IPS-18c (cell line): ENCODE results near the gene VWF.
"Not testable (repeated sequence)": the region's sequence is repeated elsewhere in the genome, so short reads cannot be mapped to it uniquely, and the experiment has no call there.

ENCODE experiments used
- H3K4me3 ChIP-seq: 2 replicates; pipeline ENCODE4 v1.7.0; 2013; ENCODE audit warnings: low read depth, mild to moderate bottlenecking, low read length, moderate library complexity; ENCODE audit not compliant: insufficient read depth
- H3K9me3 ChIP-seq: one replicate; pipeline ENCODE4 v1.6.1; 2013; ENCODE audit warnings: mild to moderate bottlenecking, low read length, moderate library complexity; ENCODE audit not compliant: control insufficient read depth, insufficient read depth

Gene VWF

DNA sequence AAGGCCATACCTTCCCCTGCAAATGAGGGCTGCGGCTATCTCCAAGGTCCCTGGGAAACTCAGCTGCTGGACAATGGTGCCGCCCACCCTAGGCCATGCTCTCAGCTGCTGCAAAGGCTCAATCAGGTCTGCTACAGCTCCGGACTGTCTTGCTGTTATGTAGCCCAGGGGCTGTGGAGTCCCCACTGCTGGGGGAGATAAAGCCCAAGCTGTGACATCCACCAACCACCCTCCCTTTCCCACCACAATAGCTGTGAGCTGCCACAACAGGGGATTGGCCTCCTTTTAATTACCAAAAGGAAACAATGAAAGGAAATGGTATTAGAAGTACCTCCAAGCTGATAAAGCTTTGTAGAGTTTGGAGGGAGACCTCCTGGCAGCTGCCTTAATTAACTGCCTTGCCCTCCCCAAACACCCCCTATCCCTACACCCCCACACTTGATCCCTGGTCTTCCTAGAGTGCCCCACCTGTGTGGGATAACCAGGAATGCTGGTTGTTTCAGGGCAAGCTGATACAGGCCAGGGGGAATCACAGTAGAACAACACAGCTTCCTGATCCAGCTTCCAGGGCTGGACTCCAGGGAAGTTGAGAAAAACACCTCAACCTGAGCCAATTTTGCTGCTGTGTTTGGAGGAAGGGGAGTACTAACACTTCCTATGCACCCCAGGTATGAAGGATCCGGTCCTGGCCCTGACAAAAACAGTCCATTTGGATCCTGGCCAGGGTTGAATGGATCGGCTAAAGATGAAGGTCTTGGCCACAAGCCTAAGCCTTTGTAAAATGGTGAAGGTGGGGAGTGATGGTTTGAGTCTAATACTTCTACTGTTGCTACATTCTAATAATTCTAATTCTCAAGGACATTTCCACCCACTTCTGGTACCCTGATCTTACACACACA, at the start of gene VWF:
Gene VWF, minus strand, starts transcription at position 260 of the 899 bp plus-strand sequence. CDS start 1,474 bp downstream, outside the sequence.
- no peak within 1 kb of the TSS for H3K4me3 ChIP-seq

DNA sequence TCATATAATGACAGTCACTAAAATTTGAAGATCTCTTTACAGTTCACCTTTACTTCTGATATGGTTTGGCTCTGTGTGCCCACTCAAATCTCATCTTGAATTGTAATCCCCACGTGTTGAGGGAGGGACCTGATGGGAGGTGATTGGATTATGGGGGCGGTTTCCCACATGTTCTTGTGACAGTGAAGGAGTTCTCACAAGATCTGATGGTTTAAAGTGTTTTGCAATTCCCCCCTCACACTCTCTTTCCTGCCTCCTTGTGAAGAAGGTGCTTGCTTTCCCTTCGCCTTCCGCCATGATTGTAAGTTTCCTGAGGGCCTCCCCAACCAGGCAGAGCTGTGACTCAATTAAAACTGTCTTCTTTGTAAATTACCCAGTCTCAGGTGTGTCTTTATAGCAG, 48.4 kb upstream of the VWF start:
- Histone ChIP-seq H3K4me3 (no peak overlapping the region), H3K9me3 (no peaks in the 10 kb centered on the region)

More for the DNA sequence above, at the start of gene VWF:
- H3K9me3 ChIP-seq = no peaks in the 10 kb centered on the region

DNA sequence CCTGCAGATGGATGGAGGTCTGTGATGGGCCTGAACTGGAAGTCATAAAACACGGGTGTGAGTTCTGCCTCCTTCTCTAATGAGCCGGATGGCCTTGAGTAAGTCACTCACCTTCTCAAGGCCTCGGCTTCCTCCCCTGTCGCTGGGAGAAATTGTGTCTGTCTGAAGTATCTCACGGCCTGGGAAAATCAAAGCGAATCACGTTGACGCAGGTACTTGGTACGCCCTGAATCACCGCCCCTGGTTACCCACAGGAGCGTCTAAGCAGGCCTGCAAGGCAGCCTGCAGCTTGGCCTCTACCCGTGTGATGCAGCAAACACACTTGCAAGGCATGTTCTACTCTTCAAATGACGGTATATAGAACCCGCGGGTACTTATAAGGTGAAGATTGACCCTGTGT, 47.6 kb upstream of the VWF start:
- H3K4me3 ChIP-seq = no peak overlapping the region

DNA sequence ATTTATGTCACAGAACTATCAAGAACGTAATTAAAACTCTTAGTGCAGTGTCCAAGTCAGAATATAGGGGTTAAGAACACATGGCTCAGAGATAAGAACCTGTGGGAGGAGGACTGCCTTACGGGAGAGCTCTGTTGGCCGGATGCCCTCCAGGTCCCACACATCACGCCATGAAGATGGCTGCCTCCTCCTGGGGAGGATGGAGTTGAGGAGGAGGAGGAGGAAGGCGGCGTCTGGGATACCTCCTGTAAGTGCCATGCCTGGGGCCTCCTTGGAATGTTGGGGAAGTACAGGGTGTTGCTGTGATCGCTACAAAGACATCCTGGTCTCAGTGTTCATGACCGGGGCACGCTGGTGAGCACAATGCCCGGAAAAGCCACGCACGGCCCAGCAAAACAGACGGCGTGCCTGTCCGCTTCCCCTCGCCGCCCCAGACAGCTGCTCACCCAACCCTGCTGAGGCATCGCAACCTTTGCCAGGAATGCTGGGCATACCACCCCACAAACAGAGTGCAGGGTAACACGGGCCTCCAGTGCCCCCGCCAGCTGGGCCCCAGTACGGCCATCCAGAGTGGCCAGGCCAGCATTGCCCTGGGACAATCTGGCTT, 47.0 kb upstream of the VWF start:
- no peak overlapping the region for H3K4me3 ChIP-seq
- no peaks in the 10 kb centered on the region for H3K9me3 ChIP-seq

More for the DNA sequence above, 47.6 kb upstream of the VWF start:
- no peaks in the 10 kb centered on the region for H3K9me3 ChIP-seq

DNA sequence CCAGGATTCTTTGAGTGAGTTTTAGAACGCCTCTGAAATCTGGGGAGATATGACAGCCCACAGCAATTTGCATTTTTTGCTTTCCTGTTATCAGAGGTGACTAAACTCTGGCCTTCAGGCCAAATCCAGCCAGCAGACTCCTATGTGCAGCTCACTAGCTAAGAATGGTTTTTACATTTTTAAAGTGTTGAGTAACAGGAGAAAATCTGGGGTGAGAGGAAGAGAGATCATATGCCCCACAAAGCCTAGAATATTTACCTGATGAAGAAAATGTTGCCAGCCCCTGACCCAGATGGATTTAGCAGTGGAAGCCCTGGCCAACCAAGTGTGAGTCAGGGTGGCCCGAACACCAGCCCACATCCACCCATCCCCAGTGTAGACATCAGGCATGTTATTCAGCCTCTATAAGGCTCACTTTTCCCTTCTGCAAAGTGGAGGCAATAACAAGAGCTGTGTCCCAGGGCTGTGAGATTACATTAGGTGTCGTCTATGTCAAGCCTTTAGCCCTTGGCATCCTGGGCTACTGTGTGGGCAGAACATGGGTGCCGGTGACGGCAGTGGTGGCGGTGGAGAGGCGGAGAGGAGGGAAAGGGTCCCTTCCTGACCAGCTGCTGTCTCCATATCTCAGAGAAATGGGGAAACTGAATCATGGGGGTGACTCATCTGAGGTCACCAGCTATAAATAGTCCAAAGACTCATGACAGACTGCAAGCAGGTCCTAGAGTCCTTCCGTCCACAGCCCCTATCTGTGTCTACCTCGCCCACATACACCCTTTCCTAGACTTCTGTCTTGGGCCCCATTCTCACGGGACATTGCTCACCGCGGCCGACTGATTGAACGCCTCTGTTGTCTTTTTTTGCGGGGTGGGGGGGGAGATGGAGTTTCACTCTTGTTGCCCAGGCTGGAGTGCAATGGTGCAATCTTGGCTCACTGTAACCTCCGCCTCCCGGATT, 43.1 kb upstream of the VWF start:
- no peak overlapping the region for H3K4me3 ChIP-seq
- no peaks in the 10 kb centered on the region for H3K9me3 ChIP-seq

DNA sequence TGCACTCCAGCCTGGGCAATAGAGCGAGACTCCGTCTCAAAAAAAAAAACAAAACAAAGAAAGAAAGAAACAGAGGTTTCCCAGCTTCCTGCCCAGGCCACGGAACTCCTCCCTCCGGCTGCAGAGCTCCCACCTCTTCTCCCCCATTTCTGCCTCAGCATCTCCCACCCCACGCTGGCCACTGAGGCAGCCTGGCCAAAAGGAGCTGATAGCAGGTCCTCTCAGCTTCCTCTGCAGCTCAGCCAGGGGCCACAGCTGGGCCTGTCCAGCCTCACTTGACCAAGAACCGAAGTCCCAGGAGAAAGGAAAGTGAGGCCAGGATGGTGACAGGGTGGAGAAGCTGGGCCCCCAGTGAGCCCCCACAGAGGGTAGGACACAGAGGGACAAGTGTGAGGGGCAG, 42.3 kb upstream of the VWF start:
- H3K4me3 ChIP-seq = no peak overlapping the region
- H3K9me3 ChIP-seq = no peaks in the 10 kb centered on the region

DNA sequence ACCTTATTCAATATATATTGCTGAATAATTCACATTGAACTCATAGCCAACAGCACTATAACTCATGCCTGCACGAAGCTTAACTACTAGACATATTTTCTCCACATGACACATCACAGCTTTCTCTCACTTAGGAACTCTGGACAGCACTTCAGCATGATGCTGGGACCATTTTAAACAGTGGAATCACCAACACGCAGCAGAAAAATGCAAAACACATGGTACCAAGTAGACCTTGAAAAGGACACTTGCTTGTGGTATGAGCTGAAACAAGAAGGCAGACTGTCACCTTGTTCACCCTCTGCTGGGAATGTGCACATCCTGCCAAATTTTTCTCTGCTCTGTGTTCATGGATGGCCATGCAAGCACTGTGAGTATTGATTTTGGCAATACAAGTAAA, 40.9 kb upstream of the VWF start:
- Histone ChIP-seq H3K9me3 (no peaks in the 10 kb centered on the region), H3K4me3 (no peak overlapping the region)

DNA sequence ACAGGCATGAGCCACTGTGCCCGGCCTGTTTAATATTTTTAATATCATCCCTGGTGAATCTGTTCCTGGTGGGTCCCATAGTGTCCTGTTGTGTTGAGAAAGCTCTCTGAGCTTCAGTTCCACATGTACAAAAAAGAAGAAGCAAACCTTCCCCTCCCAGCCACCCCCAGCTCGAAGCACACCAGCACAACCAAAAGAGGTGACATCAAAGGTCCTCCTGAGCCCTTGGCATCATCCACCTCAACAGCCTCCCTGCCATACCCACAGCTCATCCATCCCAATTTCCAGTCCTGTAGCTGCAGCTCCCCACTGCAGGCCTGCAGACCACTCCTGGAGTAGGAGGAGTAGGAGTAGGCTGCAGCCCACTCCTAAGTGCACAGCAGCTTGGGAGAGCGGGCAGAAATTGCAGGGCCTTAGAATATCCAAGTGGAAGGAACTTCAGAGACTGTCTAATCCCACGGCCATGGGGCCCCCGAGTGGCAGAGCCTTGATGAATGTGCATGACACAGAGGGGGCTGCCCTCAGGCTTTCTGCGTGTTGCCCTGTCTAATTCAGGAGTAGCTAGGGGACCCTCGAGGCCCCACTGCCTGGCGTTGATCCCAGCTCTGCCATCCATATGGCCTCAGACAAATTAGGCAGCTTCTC, 39.1 kb upstream of the VWF start:
- Histone ChIP-seq H3K9me3 (no peaks in the 10 kb centered on the region), H3K4me3 (no peak overlapping the region)

DNA sequence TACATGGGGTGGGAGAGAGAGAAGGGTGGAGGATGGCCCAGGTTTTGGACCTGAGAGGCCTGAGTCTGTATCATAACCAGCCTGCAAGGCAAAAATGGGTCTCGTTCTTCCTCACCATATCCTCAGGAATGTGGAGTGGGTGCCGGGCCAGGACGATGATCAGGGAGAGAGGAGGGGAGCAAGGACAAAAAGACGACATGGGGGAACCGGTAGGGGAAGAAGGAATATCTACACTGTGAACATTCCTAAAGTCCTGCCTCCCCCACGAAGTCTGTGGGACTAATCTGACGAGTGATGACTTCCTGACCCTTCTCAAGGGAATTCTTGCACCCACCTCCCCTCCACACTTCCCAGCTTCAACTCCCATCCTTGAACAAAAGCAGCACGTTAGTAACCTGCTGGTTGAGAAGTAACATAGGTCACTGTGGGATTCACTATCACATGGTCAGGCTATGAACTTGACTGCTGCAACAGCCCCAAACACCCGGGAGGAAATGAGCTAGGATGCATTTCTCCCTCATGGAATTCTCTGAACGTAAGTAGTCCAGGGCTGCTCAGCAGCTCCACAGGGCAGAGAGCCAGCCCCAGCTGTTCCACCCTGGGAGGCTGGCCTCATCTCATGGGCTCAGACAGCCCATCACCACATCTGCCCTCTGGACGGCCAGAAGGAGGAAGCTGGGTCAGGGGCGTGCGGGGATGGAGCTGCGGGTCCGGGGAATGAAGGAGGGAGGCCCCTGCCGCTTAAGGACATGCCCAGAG, 36.8 kb upstream of the VWF start:
- H3K4me3 ChIP-seq = no peak overlapping the region
- no peaks in the 10 kb centered on the region for H3K9me3 ChIP-seq

DNA sequence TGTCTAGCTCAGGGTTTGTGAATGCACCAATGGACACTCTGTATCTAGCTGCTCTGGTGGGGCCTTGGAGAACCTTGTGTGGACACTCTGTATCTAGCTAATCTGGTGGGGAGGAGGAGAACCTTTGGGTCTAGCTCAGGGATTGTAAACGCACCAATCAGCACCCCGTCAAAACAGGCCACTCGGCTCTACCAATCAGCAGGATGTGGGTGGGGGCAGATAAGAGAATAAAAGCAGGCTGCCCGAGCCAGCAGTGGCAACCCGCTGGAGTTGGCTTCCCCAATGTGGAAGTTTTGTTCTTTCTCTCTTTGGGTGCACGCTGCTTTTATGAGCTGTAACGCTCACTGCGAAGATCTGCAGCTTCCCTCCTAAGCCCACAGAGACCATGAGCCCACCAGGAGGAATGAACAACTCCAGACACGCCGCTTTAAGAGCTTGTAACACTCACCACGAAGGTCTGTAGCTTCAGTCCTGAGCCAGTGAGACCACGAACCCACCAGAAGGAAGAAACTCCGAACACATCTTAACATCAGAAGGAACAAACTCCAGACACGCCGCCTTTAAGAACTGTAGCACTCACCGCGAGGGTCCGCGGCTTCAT, 35.7 kb upstream of the VWF start:
- H3K9me3 ChIP-seq = not testable (repeated sequence)

DNA sequence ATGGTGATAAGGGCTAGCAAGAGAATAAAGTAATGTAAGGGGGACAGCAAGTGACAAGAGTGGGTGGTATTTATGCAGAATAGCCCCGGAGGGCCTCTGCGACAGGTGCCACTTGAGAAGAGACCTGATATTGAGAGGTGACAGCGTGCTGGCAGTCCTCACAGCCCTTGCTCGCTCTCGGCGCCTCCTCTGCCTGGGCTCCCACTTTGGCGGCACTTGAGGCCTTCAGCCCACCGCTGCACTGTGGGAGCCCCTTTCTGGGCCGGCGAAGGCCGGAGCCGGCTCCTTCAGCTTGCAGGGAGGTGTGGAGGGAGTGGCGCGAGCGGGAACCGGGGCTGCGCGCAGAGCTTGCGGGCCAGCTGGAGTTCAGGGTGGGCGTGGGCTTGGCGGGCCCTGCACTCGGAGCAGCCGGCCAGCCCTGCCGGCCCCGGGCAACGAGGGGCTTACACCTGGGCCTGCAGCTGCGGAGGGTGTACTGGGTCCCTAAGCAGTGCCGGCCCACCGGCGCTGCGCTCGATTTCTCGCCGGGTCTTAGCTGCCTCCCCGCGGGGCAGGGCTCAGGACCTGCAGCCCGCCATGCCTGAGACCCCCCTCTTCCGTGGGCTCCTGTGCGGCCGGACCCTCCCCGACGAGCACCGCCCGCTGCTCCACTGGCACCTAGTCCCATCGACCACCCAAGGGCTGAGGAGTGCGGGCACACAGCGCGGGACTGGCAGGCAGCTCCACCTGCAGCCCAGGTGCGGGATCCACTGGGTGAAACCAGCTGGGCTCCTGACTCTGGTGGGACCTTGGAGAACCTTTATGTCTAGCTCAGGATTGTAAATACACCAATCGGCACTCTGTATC, 34.9 kb upstream of the VWF start:
- H3K9me3 ChIP-seq, H3K4me3 ChIP-seq: not testable (repeated sequence)

More for the DNA sequence above, 35.7 kb upstream of the VWF start:
- H3K4me3 ChIP-seq = not testable (repeated sequence)

DNA sequence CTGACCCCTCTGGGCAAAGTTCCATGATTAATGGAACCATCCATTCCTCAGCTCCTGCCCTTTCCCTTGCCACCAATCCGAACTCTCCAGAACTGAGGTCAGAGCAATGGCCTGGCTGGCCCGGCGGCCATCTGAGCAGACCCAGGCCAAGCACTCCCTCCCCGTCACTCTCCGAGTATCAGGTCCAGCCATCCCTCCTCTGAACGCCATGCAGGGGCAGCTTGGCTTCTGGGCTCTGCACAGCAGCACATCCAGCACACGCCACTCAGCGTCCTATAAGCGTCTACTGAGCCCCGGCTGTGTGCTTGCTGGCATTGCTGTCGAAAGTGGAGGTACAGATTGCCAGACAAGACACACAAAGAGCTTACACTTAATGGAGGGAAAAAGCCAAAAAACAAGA, 34.3 kb upstream of the VWF start:
- no peaks in the 10 kb centered on the region for H3K9me3 ChIP-seq
- no peak overlapping the region for H3K4me3 ChIP-seq

DNA sequence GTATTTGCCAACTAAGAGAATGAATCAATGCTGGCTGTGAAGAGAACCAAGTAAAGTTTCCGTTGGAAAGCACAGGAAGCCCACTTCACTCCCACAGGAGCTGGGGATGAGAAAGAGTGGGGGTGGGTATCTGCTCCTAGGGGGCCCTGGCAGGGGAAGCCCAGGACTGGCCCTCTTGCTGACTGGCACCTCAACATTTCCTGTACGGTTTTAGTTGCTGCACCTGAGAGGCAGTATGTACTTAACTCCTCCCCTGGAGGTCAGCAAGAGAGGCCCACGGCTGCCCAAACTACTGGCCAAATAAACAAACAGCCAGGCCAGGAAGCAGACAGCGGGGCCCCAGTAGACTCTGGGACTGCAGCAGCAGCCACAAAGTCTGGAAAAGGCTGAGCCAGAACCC, 33.8 kb upstream of the VWF start:
- Histone ChIP-seq H3K9me3 (no peaks in the 10 kb centered on the region), H3K4me3 (no peak overlapping the region)

DNA sequence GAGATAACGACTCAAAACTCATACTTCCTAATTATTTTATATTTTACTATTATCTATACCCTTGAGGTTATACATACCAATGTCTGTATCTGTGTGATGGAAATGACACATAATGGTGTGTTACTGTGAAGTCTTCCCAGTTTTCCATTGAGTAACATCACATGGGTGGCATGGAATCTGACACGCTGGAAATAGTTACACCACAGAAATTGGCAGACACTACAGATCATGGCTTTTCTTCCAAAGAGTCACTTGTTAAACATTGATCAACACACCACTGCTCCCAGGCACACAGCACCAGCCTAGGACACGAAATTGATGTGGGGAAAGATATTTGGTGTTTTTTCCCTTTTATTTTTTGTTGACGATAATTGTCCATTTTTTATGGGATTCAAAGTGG, 33.0 kb upstream of the VWF start:
- Histone ChIP-seq H3K4me3 (no peak overlapping the region), H3K9me3 (no peaks in the 10 kb centered on the region)

DNA sequence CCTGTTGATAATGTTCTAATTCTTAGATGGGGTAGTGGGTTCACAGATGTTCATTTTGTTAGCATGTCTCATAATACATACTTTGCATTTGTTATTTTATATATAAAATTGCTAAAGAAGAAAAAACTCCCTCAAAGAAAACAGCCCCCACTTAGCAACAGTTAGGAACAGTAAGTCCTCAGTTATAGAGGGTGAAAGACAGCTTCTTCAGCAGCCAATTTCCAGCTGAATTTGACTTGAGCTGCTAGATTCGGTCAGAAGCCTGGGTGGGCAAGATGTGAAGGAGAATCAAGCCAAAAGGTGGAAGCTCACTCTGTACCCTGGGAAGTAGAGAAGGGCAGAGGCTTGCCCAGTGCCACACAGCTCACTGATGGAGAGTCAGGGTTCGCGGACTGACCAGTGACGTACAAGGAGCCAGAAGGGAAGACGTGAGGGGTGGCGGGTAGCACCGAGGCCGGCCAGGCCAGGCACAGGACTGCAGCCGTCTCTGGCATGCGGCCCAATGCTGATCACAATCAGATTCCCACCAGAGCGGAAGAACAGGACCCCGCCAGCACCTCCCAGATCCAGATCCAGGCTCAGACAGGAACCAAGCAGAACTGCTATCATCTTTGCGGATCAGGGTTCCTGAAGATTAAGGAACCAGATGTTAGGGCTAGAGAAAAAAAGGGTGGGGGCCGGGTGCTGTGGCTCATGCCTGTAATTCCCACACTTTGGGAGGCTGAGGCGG, 30.4 kb upstream of the VWF start:
- Histone ChIP-seq H3K4me3 (no peak overlapping the region), H3K9me3 (no peaks in the 10 kb centered on the region)
